ENCODE measurements around the gene TBC1D4. TPM values are rescaled to one million over a fixed set of nuclear protein-coding genes. Genes with fewer than 3 reads are reported as not detected.
A peak's percentile ranks its signal among the peaks of the same experiment; 100 is the strongest.

TBC1D4 gene
- total RNA-seq, 2 experiments from 2014 or later = 8.0 to 10.1 TPM

- H3K4me1 Mint-ChIP-seq = peaks cover 2% of the 10 kb centered on the region
- POLR2A ChIA-PET = interaction anchor here (1.4 kb wide), 1 partner anchor 47 kb away, joined by 4 read pairs; no protein-coding TSS in a partner anchor
- H3K36me3 Mint-ChIP-seq (ENCODE audit: low read depth) = no peaks in the 10 kb centered on the region
- peaks cover 3% of the 10 kb centered on the region for H3K27me3 Mint-ChIP-seq
- DNase-seq = no peak
- CTCF ChIA-PET = interaction anchor here (1.1 to 3.4 kb wide), 6 partner anchors 15 to 176 kb away, joined by 3 to 17 read pairs (median 4); partner anchors contain the start of genes TBC1D4 and UCHL3
- no peak overlapping the region for H3K27ac Mint-ChIP-seq
- H3K4me3 Mint-ChIP-seq = no peak overlapping the region
- no peaks in the 10 kb centered on the region for H3K9me3 Mint-ChIP-seq
Observed at GRCh38 chr13:75372923-75373841, 108.8 kb downstream of the TBC1D4 start.

- H3K27me3 Mint-ChIP-seq = peaks cover 3% of the 10 kb centered on the region
- ChIA-PET POLR2A (interaction anchor here (1.4 kb wide), 1 partner anchor 46 kb away, joined by 4 read pairs; no protein-coding TSS in a partner anchor), CTCF (interaction anchor here (1.1 to 3.4 kb wide), 7 partner anchors 14 to 177 kb away, joined by 3 to 17 read pairs (median 4); partner anchors contain the start of genes TBC1D4 and UCHL3)
- peaks cover 2% of the 10 kb centered on the region for H3K4me1 Mint-ChIP-seq
- H3K9me3 Mint-ChIP-seq = no peaks in the 10 kb centered on the region
- DNase-seq = no peak
- no peak overlapping the region for H3K4me3 Mint-ChIP-seq
- H3K27ac Mint-ChIP-seq = no peak overlapping the region
- no peaks in the 10 kb centered on the region for H3K36me3 Mint-ChIP-seq (ENCODE audit: low read depth)
Observed at GRCh38 chr13:75372517-75372916, 109.5 kb downstream of the TBC1D4 start.

GRCh38 chr13:75371203-75371602 lies 110.8 kb downstream of the TBC1D4 start:
- CTCF ChIA-PET = interaction anchor here (1.2 to 3.4 kb wide), 3 partner anchors 13 to 167 kb away, joined by 4 to 17 read pairs (median 5); partner anchors contain the start of gene COMMD6
- Mint-ChIP-seq H3K4me1 (peaks cover 9% of the 10 kb centered on the region), H3K9me3 (no peaks in the 10 kb centered on the region), H3K36me3 (ENCODE audit: low read depth) (no peaks in the 10 kb centered on the region), H3K27ac (no peak overlapping the region), H3K4me3 (no peak overlapping the region), H3K27me3 (peaks cover 3% of the 10 kb centered on the region)
- DNase-seq = no peak
- POLR2A ChIA-PET = no interaction called here

GRCh38 chr13:75370774-75371173 lies 111.2 kb downstream of the TBC1D4 start:
- H3K9me3 Mint-ChIP-seq = no peaks in the 10 kb centered on the region
- POLR2A ChIA-PET = no interaction called here

GRCh38 chr13:75369981-75370380 lies 112.0 kb downstream of the TBC1D4 start:
- H3K9me3 Mint-ChIP-seq = no peaks in the 10 kb centered on the region
- ChIA-PET POLR2A (no interaction called here), CTCF (no interaction called here)
- peaks cover 4% of the 10 kb centered on the region for H3K27me3 Mint-ChIP-seq
- no peak overlapping the region for H3K27ac Mint-ChIP-seq
- H3K36me3 Mint-ChIP-seq (ENCODE audit: low read depth) = no peaks in the 10 kb centered on the region
- no peak overlapping the region for H3K4me3 Mint-ChIP-seq
- DNase-seq = no peak
- H3K4me1 Mint-ChIP-seq = peaks cover 21% of the 10 kb centered on the region

More at GRCh38 chr13:75370774-75371173, 111.2 kb downstream of the TBC1D4 start:
- Mint-ChIP-seq H3K27ac (no peak overlapping the region), H3K36me3 (ENCODE audit: low read depth) (no peaks in the 10 kb centered on the region), H3K4me1 (peaks cover 13% of the 10 kb centered on the region), H3K27me3 (peaks cover 4% of the 10 kb centered on the region), H3K4me3 (no peak overlapping the region)
- no peak for DNase-seq
- CTCF ChIA-PET = interaction anchor here (1.2 to 3.4 kb wide), 3 partner anchors 13 to 167 kb away, joined by 4 to 17 read pairs (median 5); partner anchors contain the start of gene COMMD6

DNA sequence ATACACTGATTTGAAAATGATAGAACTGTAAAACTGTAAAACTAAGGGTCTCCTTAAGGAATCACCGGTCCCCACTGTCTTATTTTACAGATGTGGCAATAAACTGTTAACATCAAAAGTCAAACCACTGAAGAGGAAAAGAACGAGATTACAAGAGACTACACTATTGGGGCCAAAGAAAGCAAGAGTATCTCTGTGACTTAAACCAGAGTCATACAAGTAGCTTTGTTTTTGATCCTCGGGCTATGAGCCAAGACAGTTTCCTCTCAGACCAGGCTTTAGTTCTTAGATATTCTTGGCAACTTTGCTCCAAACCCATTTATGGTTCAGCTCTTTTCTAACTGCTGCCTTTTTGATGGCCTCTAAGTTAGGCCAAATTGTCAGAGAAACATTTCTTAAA lies 113.8 kb downstream of the TBC1D4 start:
- Mint-ChIP-seq H3K27ac (no peak overlapping the region), H3K9me3 (no peaks in the 10 kb centered on the region), H3K27me3 (peaks cover 2% of the 10 kb centered on the region), H3K4me3 (no peak overlapping the region), H3K36me3 (ENCODE audit: low read depth) (no peaks in the 10 kb centered on the region), H3K4me1 (peaks cover 25% of the 10 kb centered on the region)
- POLR2A ChIA-PET = no interaction called here
- no peak for DNase-seq
- CTCF ChIA-PET = interaction anchor here (3.2 to 3.9 kb wide), 2 partner anchors 11 to 41 kb away, joined by 20 to 22 read pairs; no protein-coding TSS in a partner anchor

DNA sequence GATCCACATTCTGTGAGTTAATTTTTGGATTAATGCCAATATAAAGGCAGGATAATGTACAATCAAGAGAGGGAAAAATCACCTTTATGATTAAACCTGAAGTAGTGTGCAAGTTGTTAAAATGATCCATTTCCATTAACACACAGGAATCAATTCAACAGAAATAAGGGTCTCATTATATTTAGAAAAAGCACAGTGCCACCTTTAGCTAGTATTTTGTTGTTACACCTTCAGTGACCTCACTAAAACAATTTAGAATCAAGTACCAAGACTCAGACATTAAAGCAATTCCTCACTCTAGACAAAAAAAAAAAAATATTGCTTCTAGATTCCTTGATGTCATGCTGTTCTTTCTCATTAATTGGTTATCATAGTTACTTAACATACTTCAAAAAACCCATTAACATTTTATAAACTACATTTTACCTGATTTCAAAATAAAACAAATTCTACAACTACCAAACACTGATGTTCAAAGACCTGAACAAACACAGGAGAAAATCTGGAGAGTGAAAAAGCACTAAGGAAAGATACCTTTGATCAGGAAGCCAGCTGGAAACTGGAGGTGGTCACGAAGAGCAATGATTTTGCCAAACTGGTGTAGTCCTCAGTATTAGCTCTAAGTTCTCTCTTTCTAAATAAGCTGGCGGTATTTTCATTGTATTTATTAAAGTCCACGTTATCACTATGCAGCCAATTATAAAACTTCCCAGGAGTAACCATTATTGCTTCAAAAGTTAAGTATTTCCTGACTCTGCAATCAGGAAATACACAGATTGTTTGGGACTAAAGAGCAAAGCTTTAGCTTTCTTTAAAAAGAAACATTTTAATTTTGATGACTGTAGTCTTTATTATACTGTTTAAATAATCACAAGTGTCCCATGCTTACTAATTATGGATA lies 115.3 kb downstream of the TBC1D4 start:
- H3K36me3 Mint-ChIP-seq (ENCODE audit: low read depth) = no peaks in the 10 kb centered on the region
- peak overlapping the region; percentile 90 for H3K27ac Mint-ChIP-seq
- ChIA-PET CTCF (interaction anchor here (0.8 to 3.9 kb wide), 8 partner anchors 9 to 165 kb away, joined by 3 to 22 read pairs (median 4); no protein-coding TSS in a partner anchor), POLR2A (interaction anchor here (0.6 to 1.8 kb wide), 3 partner anchors 39 to 1609 kb away, joined by 3 to 7 read pairs (median 3); no protein-coding TSS in a partner anchor)
- H3K27me3 Mint-ChIP-seq = peaks cover 2% of the 10 kb centered on the region
- H3K4me3 Mint-ChIP-seq = peak overlapping the region; percentile 62
- no peak for DNase-seq
- H3K4me1 Mint-ChIP-seq = peaks cover 26% of the 10 kb centered on the region
- no peaks in the 10 kb centered on the region for H3K9me3 Mint-ChIP-seq

GRCh38 chr13:75365724-75366173 lies 116.2 kb downstream of the TBC1D4 start:
- no peaks in the 10 kb centered on the region for H3K36me3 Mint-ChIP-seq (ENCODE audit: low read depth)
- peaks cover 26% of the 10 kb centered on the region for H3K4me1 Mint-ChIP-seq
- no peaks in the 10 kb centered on the region for H3K9me3 Mint-ChIP-seq
- peak overlapping the region; percentile 62 for H3K4me3 Mint-ChIP-seq
- ChIA-PET CTCF (interaction anchor here (1.0 to 3.9 kb wide), 5 partner anchors 8 to 146 kb away, joined by 3 to 22 read pairs (median 5); partner anchors contain the start of gene TBC1D4), POLR2A (interaction anchor here (0.9 to 1.8 kb wide), 3 partner anchors 38 to 53 kb away, joined by 3 to 7 read pairs (median 3); no protein-coding TSS in a partner anchor)
- H3K27me3 Mint-ChIP-seq = peaks cover 2% of the 10 kb centered on the region
- DNase-seq = peak; percentile 31
- peak overlapping the region; percentile 90 for H3K27ac Mint-ChIP-seq

DNA sequence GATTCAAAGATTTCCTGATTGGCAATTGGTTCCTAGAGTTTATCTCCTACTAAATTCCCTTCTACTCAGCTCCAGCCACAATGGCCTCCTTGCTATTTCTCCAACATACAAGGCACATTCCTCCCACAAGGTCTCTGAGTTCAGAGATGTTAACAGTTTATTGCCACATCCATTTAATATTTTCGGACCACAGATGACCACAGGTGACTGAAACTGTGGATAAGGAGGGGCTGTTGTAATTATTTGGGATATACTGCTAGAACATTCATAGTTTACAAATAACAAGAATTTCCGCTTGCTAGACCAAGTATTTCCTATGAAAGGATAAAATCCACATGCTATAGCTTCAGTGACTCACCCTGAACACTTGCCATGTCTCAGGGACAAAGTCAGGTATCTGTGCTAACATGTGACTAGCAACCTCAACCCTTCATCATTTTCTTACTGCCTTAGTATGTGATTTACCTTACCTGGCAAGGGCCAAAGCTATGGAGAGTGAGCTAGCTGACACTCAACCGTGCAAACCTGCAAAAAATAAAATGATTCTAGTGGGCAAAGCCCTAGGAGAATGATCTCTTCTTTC lies 117.7 kb downstream of the TBC1D4 start:
- Mint-ChIP-seq H3K4me1 (peaks cover 26% of the 10 kb centered on the region), H3K27ac (no peak overlapping the region), H3K36me3 (ENCODE audit: low read depth) (no peaks in the 10 kb centered on the region), H3K9me3 (no peaks in the 10 kb centered on the region), H3K4me3 (no peak overlapping the region), H3K27me3 (peaks cover 2% of the 10 kb centered on the region)
- ChIA-PET POLR2A (interaction anchor here (1.2 kb wide), 1 partner anchor 38 kb away, joined by 3 read pairs; no protein-coding TSS in a partner anchor), CTCF (no interaction called here)
- DNase-seq = no peak

DNA sequence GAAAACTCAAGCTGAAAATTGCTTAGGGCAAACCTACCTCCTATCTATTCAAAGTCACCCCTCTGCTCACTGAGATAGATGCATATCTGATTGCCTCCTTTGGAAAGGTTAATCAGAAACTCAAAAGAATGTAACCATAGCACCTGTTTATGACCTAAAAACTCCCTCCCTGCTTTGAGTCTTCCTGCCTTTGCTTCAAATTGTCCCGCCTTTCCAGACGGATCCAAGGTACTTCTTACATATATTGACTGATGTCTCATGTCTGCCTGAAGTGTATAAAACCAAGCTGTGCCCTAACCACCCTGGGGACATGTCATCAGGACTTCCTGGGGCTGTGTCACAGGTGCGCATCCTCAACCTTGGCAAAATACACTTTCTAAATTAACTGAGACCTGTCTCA lies 118.6 kb downstream of the TBC1D4 start:
- ChIA-PET POLR2A (interaction anchor here (1.2 kb wide), 1 partner anchor 37 kb away, joined by 3 read pairs; no protein-coding TSS in a partner anchor), CTCF (no interaction called here)
- Mint-ChIP-seq H3K36me3 (ENCODE audit: low read depth) (no peaks in the 10 kb centered on the region), H3K27me3 (peaks cover 2% of the 10 kb centered on the region), H3K27ac (no peak overlapping the region), H3K9me3 (no peaks in the 10 kb centered on the region), H3K4me1 (peaks cover 24% of the 10 kb centered on the region), H3K4me3 (no peak overlapping the region)
- DNase-seq = no peak

- no peaks in the 10 kb centered on the region for H3K36me3 Mint-ChIP-seq (ENCODE audit: low read depth)
- H3K9me3 Mint-ChIP-seq = no peaks in the 10 kb centered on the region
- DNase-seq = no peak
- H3K27me3 Mint-ChIP-seq = peaks cover 2% of the 10 kb centered on the region
- ChIA-PET POLR2A (no interaction called here), CTCF (no interaction called here)
- no peak overlapping the region for H3K27ac Mint-ChIP-seq
- H3K4me1 Mint-ChIP-seq = peaks cover 26% of the 10 kb centered on the region
- no peak overlapping the region for H3K4me3 Mint-ChIP-seq
Observed at GRCh38 chr13:75362026-75362425, 119.9 kb downstream of the TBC1D4 start.

- ChIA-PET CTCF (no interaction called here), POLR2A (no interaction called here)
- Mint-ChIP-seq H3K9me3 (no peaks in the 10 kb centered on the region), H3K4me3 (no peak overlapping the region), H3K27me3 (no peaks in the 10 kb centered on the region), H3K4me1 (peaks cover 8% of the 10 kb centered on the region), H3K36me3 (ENCODE audit: low read depth) (no peaks in the 10 kb centered on the region), H3K27ac (no peak overlapping the region)
- DNase-seq = no peak
Observed at GRCh38 chr13:75360170-75360569, 121.8 kb downstream of the TBC1D4 start.

Data from activated CD4-positive, alpha-beta memory T cell treated with anti-CD3 and anti-CD28 coated beads, Interleukin-2, amount 10 ng/mL, durations not matched to agents 7 days and 5 days (primary cell).